Urinary bladder (tissue), 2 donors: ENCODE results near the gene C16orf96. TPM values are rescaled to one million over a fixed set of nuclear protein-coding genes. Genes with fewer than 3 reads are reported as not detected.

Experiments used
- polyA plus RNA-seq: library from polyadenylated mRNA; stranded (reverse); fragments of 200-250 nt; gene quantifications from one replicate; pipeline ENCODE4 v1.2.3, GENCODE V29; 2013
- small RNA-seq: library from RNA; depleted of rRNA; stranded (forward); fragments of <200 nt; gene quantifications from one replicate; pipeline ENCODE3, GENCODE V24; 2014
- total RNA-seq: library from RNA; depleted of rRNA; stranded (reverse); fragments of >200 nt; gene quantifications from one replicate; pipeline ENCODE4 v1.2.3, GENCODE V29; 2014
- donor health status: healthy.

Gene C16orf96
- total and polyA plus RNA-seq, 2 donors = 0.04 to 0.11 TPM

Small RNA genes within 50 kb of the gene (small RNA-seq; reads per million reads assigned to genes)
- gene RN7SL850P = not detected

Other genes with a start within 250 kb of the C16orf96 start
- gene GLIS2, start 240.3 kb upstream of the C16orf96 start, total RNA-seq = 6.1 TPM
- 22.1 TPM for gene GLIS2, start 240.3 kb upstream of the C16orf96 start, polyA plus RNA-seq
- 8.6 TPM for gene PAM16, start 205.0 kb upstream of the C16orf96 start, total RNA-seq
- 48.9 TPM for gene PAM16, start 205.0 kb upstream of the C16orf96 start, polyA plus RNA-seq
- gene VASN, start 184.5 kb upstream of the C16orf96 start, total RNA-seq = 20.8 TPM
- 47.6 TPM for gene VASN, start 184.5 kb upstream of the C16orf96 start, polyA plus RNA-seq
- gene CORO7, start 139.7 kb upstream of the C16orf96 start, total RNA-seq = 13.7 TPM
- 15.6 TPM for gene CORO7, start 139.7 kb upstream of the C16orf96 start, polyA plus RNA-seq
- 33.5 TPM for gene DNAJA3, start 130.5 kb upstream of the C16orf96 start, total RNA-seq
- 38.4 TPM for gene DNAJA3, start 130.5 kb upstream of the C16orf96 start, polyA plus RNA-seq
- gene NMRAL1, start 81.7 kb upstream of the C16orf96 start, total RNA-seq = 25.2 TPM
- gene NMRAL1, start 81.7 kb upstream of the C16orf96 start, polyA plus RNA-seq = 48.2 TPM
- gene HMOX2, start 79.9 kb upstream of the C16orf96 start, total RNA-seq = 27.9 TPM
- 45.6 TPM for gene HMOX2, start 79.9 kb upstream of the C16orf96 start, polyA plus RNA-seq
- 6.2 TPM for gene CDIP1, start 17.6 kb upstream of the C16orf96 start, total RNA-seq
- gene CDIP1, start 17.6 kb upstream of the C16orf96 start, polyA plus RNA-seq = 28.7 TPM
- gene UBALD1, start 58.5 kb downstream of the C16orf96 start, total RNA-seq = 2.3 TPM
- 37.9 TPM for gene UBALD1, start 58.5 kb downstream of the C16orf96 start, polyA plus RNA-seq
- gene MGRN1, start 68.5 kb downstream of the C16orf96 start, total RNA-seq = 22.5 TPM
- 34.9 TPM for gene MGRN1, start 68.5 kb downstream of the C16orf96 start, polyA plus RNA-seq
- gene NUDT16L1, start 137.2 kb downstream of the C16orf96 start, total RNA-seq = 17.0 TPM
- gene NUDT16L1, start 137.2 kb downstream of the C16orf96 start, polyA plus RNA-seq = 38.4 TPM
- gene ANKS3, start 177.9 kb downstream of the C16orf96 start, total RNA-seq = 22.1 TPM
- gene ANKS3, start 177.9 kb downstream of the C16orf96 start, polyA plus RNA-seq = 21.6 TPM
- 1.3 TPM for gene DNAAF8, start 178.2 kb downstream of the C16orf96 start, total RNA-seq
- gene DNAAF8, start 178.2 kb downstream of the C16orf96 start, polyA plus RNA-seq = 1.3 TPM
- 9.9 TPM for gene ZNF500, start 210.8 kb downstream of the C16orf96 start, total RNA-seq
- gene ZNF500, start 210.8 kb downstream of the C16orf96 start, polyA plus RNA-seq = 14.4 TPM
- not detected for gene SEPTIN12, start 232.0 kb downstream of the C16orf96 start, total RNA-seq
- gene SEPTIN12, start 232.0 kb downstream of the C16orf96 start, polyA plus RNA-seq = not detected
- 13.4 TPM for gene SMIM22, start 239.0 kb downstream of the C16orf96 start, total RNA-seq
- 52.2 TPM for gene SMIM22, start 239.0 kb downstream of the C16orf96 start, polyA plus RNA-seq
- 8.5 TPM for gene ROGDI, start 246.3 kb downstream of the C16orf96 start, total RNA-seq
- gene ROGDI, start 246.3 kb downstream of the C16orf96 start, polyA plus RNA-seq = 45.1 TPM